Neural crest cell (in vitro differentiated cells): Measurements from ENCODE around the gene GLB1L. TPM values are rescaled to one million over a fixed set of nuclear protein-coding genes. Genes with fewer than 3 reads are reported as not detected.
"Not testable (repeated sequence)": the region's sequence is repeated elsewhere in the genome, so short reads cannot be mapped to it uniquely, and the experiment has no call there.

ENCODE experiments used
- DNase-seq: peaks from one replicate; pipeline ENCODE4 v3.0.0; 2021; ENCODE audit warnings: low read depth, mixed read lengths, low spot score
- H3K27ac Mint-ChIP-seq: one replicate; pipeline ENCODE4 v1.8.0; 2021; ENCODE audit warnings: mild to moderate bottlenecking, mixed read lengths; ENCODE audit not compliant: unreplicated experiment
- H3K27me3 Mint-ChIP-seq: 2 replicates; pipeline ENCODE4 v1.8.0; 2021; ENCODE audit warnings: low read depth, mild to moderate bottlenecking, mixed read lengths
- H3K36me3 Mint-ChIP-seq: 2 replicates; pipeline ENCODE4 v1.8.0; 2021; ENCODE audit warnings: low read depth, mild to moderate bottlenecking, mixed read lengths
- H3K4me1 Mint-ChIP-seq: 2 replicates; pipeline ENCODE4 v1.8.0; 2021; ENCODE audit warnings: mixed read lengths
- H3K4me3 Mint-ChIP-seq: one replicate; pipeline ENCODE4 v1.8.0; 2021; ENCODE audit warnings: mild to moderate bottlenecking, mixed read lengths
- H3K9me3 Mint-ChIP-seq: 2 replicates; pipeline ENCODE4 v1.8.0; 2021; ENCODE audit warnings: mixed read lengths
- total RNA-seq: library from RNA; stranded (reverse); gene quantifications from 2 replicates; pipeline ENCODE4 v1.2.1, GENCODE V29; 2021
- TF ChIP-seq, protein P1 (sequence below): fragments of 200-600 bp; sonication (generic); conservative IDR thresholded peaks from 2 replicates; pipeline ENCODE4 v1.5.0; 2021; ENCODE audit warnings: antibody characterized with exemption, mild to moderate bottlenecking

GLB1L gene
- total RNA-seq, 1 donor from 2014 or later = 11.2 TPM

DNA sequence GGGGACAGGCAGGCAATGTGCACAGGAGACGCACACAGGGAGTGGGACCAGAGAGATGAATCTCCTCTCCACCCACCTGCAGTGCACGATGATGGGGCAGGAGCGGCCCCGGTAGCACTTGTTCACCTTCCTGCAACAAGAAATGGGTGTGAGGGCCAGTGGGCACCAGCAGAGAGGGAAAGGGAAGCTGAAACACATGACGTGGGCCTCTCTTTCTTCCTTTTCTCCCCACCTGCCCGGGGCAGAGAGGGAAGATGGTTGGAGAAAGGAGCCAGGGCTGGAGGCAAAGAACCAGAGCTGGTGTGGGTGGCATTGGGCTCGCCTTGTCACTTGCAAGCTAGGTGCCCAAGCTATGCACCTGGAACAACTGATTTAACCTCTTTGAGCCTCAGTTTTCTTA lies 46.1 kb upstream of the GLB1L start:
- H3K27me3 Mint-ChIP-seq = peaks cover 20% of the 10 kb centered on the region
- H3K4me1 Mint-ChIP-seq = peaks cover 6% of the 10 kb centered on the region
- no peaks in the 10 kb centered on the region for H3K9me3 Mint-ChIP-seq
- DNase-seq = no peak
- TF ChIP-seq, protein P1, sequence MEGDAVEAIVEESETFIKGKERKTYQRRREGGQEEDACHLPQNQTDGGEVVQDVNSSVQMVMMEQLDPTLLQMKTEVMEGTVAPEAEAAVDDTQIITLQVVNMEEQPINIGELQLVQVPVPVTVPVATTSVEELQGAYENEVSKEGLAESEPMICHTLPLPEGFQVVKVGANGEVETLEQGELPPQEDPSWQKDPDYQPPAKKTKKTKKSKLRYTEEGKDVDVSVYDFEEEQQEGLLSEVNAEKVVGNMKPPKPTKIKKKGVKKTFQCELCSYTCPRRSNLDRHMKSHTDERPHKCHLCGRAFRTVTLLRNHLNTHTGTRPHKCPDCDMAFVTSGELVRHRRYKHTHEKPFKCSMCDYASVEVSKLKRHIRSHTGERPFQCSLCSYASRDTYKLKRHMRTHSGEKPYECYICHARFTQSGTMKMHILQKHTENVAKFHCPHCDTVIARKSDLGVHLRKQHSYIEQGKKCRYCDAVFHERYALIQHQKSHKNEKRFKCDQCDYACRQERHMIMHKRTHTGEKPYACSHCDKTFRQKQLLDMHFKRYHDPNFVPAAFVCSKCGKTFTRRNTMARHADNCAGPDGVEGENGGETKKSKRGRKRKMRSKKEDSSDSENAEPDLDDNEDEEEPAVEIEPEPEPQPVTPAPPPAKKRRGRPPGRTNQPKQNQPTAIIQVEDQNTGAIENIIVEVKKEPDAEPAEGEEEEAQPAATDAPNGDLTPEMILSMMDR = no peak
- no peak overlapping the region for H3K27ac Mint-ChIP-seq
- no peak overlapping the region for H3K4me3 Mint-ChIP-seq
- no peaks in the 10 kb centered on the region for H3K36me3 Mint-ChIP-seq

GRCh38 chr2:219290381-219291171 lies 45.3 kb upstream of the GLB1L start:
- Mint-ChIP-seq H3K27ac (no peak overlapping the region), H3K4me1 (peaks cover 11% of the 10 kb centered on the region), H3K27me3 (peaks cover 17% of the 10 kb centered on the region), H3K36me3 (no peaks in the 10 kb centered on the region), H3K4me3 (no peak overlapping the region), H3K9me3 (no peaks in the 10 kb centered on the region)
- no peak for DNase-seq
- TF ChIP-seq, protein P1 = no peak

- TF ChIP-seq, protein P1 = no peak
- Mint-ChIP-seq H3K9me3 (no peaks in the 10 kb centered on the region), H3K27ac (no peak overlapping the region), H3K36me3 (no peaks in the 10 kb centered on the region), H3K4me3 (no peak overlapping the region), H3K27me3 (peaks cover 11% of the 10 kb centered on the region), H3K4me1 (peaks cover 11% of the 10 kb centered on the region)
- DNase-seq = no peak
Observed at GRCh38 chr2:219289537-219290361, 44.5 kb upstream of the GLB1L start.

DNA sequence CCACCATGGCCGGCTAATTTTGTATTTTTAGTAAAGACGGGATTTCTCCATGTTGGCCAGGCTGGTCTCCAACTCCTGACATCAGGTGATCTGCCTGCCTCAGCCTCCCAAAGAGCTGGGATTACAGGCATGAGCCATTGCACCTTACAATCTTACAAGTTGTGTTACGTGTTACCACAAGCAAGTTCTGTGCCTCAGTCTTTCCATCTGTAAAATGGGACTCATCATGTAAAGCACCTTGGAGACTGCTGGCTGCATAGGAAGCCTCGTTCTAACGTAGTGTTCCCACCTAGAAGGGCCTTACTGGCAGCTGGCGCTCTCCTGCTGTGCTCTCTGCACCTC lies 43.9 kb upstream of the GLB1L start:
- TF ChIP-seq, protein P1 = no peak
- peaks cover 7% of the 10 kb centered on the region for H3K4me1 Mint-ChIP-seq

GRCh38 chr2:219287580-219288265 lies 42.5 kb upstream of the GLB1L start:
- Mint-ChIP-seq H3K4me1 (peaks cover 5% of the 10 kb centered on the region), H3K27me3 (peaks cover 11% of the 10 kb centered on the region), H3K27ac (no peak overlapping the region), H3K36me3 (no peaks in the 10 kb centered on the region), H3K9me3 (no peaks in the 10 kb centered on the region), H3K4me3 (no peak overlapping the region)
- no peak for DNase-seq
- TF ChIP-seq, protein P1 = no peak

More for the DNA sequence above, 43.9 kb upstream of the GLB1L start:
- Mint-ChIP-seq H3K36me3 (no peaks in the 10 kb centered on the region), H3K4me3 (no peak overlapping the region), H3K27me3 (peaks cover 11% of the 10 kb centered on the region), H3K27ac (no peak overlapping the region), H3K9me3 (no peaks in the 10 kb centered on the region)
- no peak for DNase-seq

- not testable (repeated sequence) for H3K27me3 Mint-ChIP-seq, DNase-seq, H3K36me3 Mint-ChIP-seq, H3K4me1 Mint-ChIP-seq, H3K4me3 Mint-ChIP-seq, H3K9me3 Mint-ChIP-seq, H3K27ac Mint-ChIP-seq
Observed at GRCh38 chr2:219287116-219287440, 41.8 kb upstream of the GLB1L start.
